ENCODE results near the gene COPS9. TPM values are rescaled to one million over a fixed set of nuclear protein-coding genes. Genes with fewer than 3 reads are reported as not detected.

COPS9 gene
- polyA plus RNA-seq, 3 donors from 2014 or later, result 294 to 465 (median 356) TPM

GRCh38 chr2:240170354-240170735 lies 34.2 kb upstream of the COPS9 start:
- no peaks in the 10 kb centered on the region for H3K4me1 Mint-ChIP-seq
- H3K9me3 Mint-ChIP-seq, result peaks cover 0 to 1% (median 0%) of the 10 kb centered on the region in 6 donors
- no peaks in the 10 kb centered on the region for H3K36me3 Mint-ChIP-seq
- no peak for DNase-seq
- peaks cover 0 to 4% (median 2%) of the 10 kb centered on the region in 3 donors for H3K27me3 Mint-ChIP-seq (ENCODE audit: low read depth in 3 of 3)
- H3K27ac Mint-ChIP-seq, result no peak overlapping the region
- H3K4me3 Mint-ChIP-seq, result no peak overlapping the region

GRCh38 chr2:240169486-240170353 lies 33.6 kb upstream of the COPS9 start:
- Mint-ChIP-seq H3K4me1 (no peaks in the 10 kb centered on the region), H3K27ac (no peak overlapping the region), H3K4me3 (no peak overlapping the region), H3K36me3 (no peaks in the 10 kb centered on the region), H3K9me3 (peaks cover 0 to 1% (median 0%) of the 10 kb centered on the region in 6 donors), H3K27me3 (ENCODE audit: low read depth in 3 of 3) (peaks cover 0 to 4% (median 2%) of the 10 kb centered on the region in 3 donors)
- DNase-seq, result no peak

DNA sequence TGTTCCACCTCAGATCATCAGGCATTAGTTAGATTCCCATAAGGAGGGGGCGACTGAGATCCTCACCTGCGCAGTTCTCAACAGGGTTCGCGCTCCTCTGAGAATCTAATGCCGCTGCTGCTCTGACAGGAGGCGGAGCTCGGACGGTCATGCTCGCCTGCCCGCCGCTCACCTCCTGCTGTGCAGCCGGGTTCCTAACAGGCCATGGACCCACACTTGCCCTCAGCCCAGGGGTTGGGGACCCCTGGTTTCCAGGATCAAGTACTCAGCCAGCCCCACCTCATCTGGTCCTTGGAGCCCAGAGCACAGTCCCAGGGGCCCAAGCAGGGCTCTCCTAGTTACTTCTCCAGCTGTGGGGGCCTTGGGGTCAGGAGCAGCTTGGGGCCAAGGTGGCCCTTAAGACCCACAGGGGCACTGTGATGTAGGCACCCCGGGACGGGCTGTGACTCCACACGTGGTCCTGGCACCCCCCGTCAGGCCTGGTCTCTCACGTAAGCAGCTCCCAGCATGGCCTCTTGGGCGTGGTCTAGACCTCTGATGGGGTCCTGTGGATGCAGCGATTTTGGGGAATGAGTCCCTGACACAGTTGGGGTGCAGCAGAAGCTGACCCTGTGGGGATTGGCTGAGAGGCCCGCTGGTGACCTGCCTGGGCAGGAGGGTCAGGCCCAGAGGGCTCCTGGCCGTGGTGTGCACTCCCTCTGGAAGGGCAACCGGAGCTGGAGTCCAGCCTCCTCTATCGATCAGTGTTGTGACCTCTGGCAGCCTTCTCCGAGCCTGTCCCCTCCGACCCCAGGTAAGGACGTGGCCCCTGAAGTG lies 32.6 kb upstream of the COPS9 start:
- H3K27ac Mint-ChIP-seq, result no peak overlapping the region

GRCh38 chr2:240168041-240168440 lies 31.9 kb upstream of the COPS9 start:
- no peaks in the 10 kb centered on the region for H3K4me1 Mint-ChIP-seq
- H3K27me3 Mint-ChIP-seq (ENCODE audit: low read depth in 3 of 3), result peaks cover 2 to 6% (median 3%) of the 10 kb centered on the region in 3 donors
- H3K9me3 Mint-ChIP-seq, result no peaks in the 10 kb centered on the region
- no peak overlapping the region for H3K4me3 Mint-ChIP-seq
- DNase-seq, result no peak
- no peak overlapping the region for H3K27ac Mint-ChIP-seq
- H3K36me3 Mint-ChIP-seq, result no peaks in the 10 kb centered on the region

More for the DNA sequence above, 32.6 kb upstream of the COPS9 start:
- no peaks in the 10 kb centered on the region for H3K36me3 Mint-ChIP-seq
- no peaks in the 10 kb centered on the region for H3K9me3 Mint-ChIP-seq
- H3K4me3 Mint-ChIP-seq, result no peak overlapping the region
- DNase-seq, result no peak
- H3K4me1 Mint-ChIP-seq, result no peaks in the 10 kb centered on the region
- peaks cover 2 to 6% (median 3%) of the 10 kb centered on the region in 3 donors for H3K27me3 Mint-ChIP-seq (ENCODE audit: low read depth in 3 of 3)

DNA sequence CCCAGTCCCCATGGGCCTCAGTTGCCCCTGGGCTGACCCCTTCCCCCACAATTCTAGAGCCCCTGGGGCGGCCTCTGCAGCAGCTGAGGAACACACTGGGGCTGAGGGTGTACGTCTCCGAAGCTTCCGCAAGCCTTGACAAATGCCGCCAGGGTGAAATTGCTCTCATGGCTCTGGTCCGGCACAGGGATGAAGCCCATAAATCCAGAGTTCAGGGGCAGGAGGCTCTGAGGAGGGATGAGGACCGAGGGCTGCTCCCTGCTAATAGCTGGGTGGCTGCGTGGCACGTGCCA lies 31.4 kb upstream of the COPS9 start:
- no peaks in the 10 kb centered on the region for H3K4me1 Mint-ChIP-seq
- no peak for DNase-seq
- no peak overlapping the region for H3K27ac Mint-ChIP-seq
- no peaks in the 10 kb centered on the region for H3K9me3 Mint-ChIP-seq
- H3K4me3 Mint-ChIP-seq, result no peak overlapping the region
- H3K27me3 Mint-ChIP-seq (ENCODE audit: low read depth in 3 of 3), result peaks cover 2 to 4% (median 3%) of the 10 kb centered on the region in 3 donors
- H3K36me3 Mint-ChIP-seq, result no peaks in the 10 kb centered on the region

GRCh38 chr2:240166761-240167587 lies 30.9 kb upstream of the COPS9 start:
- H3K4me1 Mint-ChIP-seq, result no peaks in the 10 kb centered on the region
- no peak overlapping the region for H3K27ac Mint-ChIP-seq
- H3K36me3 Mint-ChIP-seq, result no peaks in the 10 kb centered on the region
- DNase-seq, result no peak
- H3K4me3 Mint-ChIP-seq, result no peak overlapping the region
- H3K27me3 Mint-ChIP-seq (ENCODE audit: low read depth in 3 of 3), result peaks cover 2 to 6% (median 4%) of the 10 kb centered on the region in 3 donors
- H3K9me3 Mint-ChIP-seq, result no peaks in the 10 kb centered on the region

- H3K4me1 Mint-ChIP-seq, result no peaks in the 10 kb centered on the region
- no peak for DNase-seq
- H3K27ac Mint-ChIP-seq, result no peak overlapping the region
- no peaks in the 10 kb centered on the region for H3K36me3 Mint-ChIP-seq
- H3K4me3 Mint-ChIP-seq, result no peak overlapping the region
- H3K9me3 Mint-ChIP-seq, result no peaks in the 10 kb centered on the region
- H3K27me3 Mint-ChIP-seq (ENCODE audit: low read depth in 3 of 3), result peaks cover 2 to 4% (median 2%) of the 10 kb centered on the region in 3 donors
These were observed 30.1 kb upstream of the COPS9 start for GRCh38 chr2:240166191-240166590.

GRCh38 chr2:240165661-240166060 lies 29.6 kb upstream of the COPS9 start:
- H3K4me3 Mint-ChIP-seq, result no peak overlapping the region
- DNase-seq, result no peak
- no peaks in the 10 kb centered on the region for H3K36me3 Mint-ChIP-seq
- H3K4me1 Mint-ChIP-seq, result no peaks in the 10 kb centered on the region
- H3K27me3 Mint-ChIP-seq (ENCODE audit: low read depth in 3 of 3), result peaks cover 2 to 4% (median 2%) of the 10 kb centered on the region in 3 donors
- no peak overlapping the region for H3K27ac Mint-ChIP-seq
- no peaks in the 10 kb centered on the region for H3K9me3 Mint-ChIP-seq

GRCh38 chr2:240165034-240165433 lies 28.9 kb upstream of the COPS9 start:
- H3K27ac Mint-ChIP-seq, result no peak overlapping the region
- no peak for DNase-seq
- H3K27me3 Mint-ChIP-seq (ENCODE audit: low read depth in 3 of 3), result peaks cover 2 to 4% (median 2%) of the 10 kb centered on the region in 3 donors
- H3K4me1 Mint-ChIP-seq, result no peaks in the 10 kb centered on the region
- H3K4me3 Mint-ChIP-seq, result no peak overlapping the region
- H3K9me3 Mint-ChIP-seq, result no peaks in the 10 kb centered on the region
- H3K36me3 Mint-ChIP-seq, result no peaks in the 10 kb centered on the region

- Mint-ChIP-seq H3K36me3 (no peaks in the 10 kb centered on the region), H3K27me3 (ENCODE audit: low read depth in 3 of 3) (peaks cover 2 to 7% (median 2%) of the 10 kb centered on the region in 3 donors), H3K27ac (no peak overlapping the region), H3K9me3 (no peaks in the 10 kb centered on the region), H3K4me1 (no peaks in the 10 kb centered on the region), H3K4me3 (no peak overlapping the region)
- DNase-seq, result no peak
These were observed 28.5 kb upstream of the COPS9 start for GRCh38 chr2:240164586-240164985.

GRCh38 chr2:240163844-240164574 lies 27.9 kb upstream of the COPS9 start:
- no peak for DNase-seq
- H3K27ac Mint-ChIP-seq, result no peak overlapping the region
- H3K36me3 Mint-ChIP-seq, result no peaks in the 10 kb centered on the region
- peaks cover 2 to 7% (median 2%) of the 10 kb centered on the region in 3 donors for H3K27me3 Mint-ChIP-seq (ENCODE audit: low read depth in 3 of 3)
- no peak overlapping the region for H3K4me3 Mint-ChIP-seq
- no peaks in the 10 kb centered on the region for H3K4me1 Mint-ChIP-seq
- no peaks in the 10 kb centered on the region for H3K9me3 Mint-ChIP-seq

DNA sequence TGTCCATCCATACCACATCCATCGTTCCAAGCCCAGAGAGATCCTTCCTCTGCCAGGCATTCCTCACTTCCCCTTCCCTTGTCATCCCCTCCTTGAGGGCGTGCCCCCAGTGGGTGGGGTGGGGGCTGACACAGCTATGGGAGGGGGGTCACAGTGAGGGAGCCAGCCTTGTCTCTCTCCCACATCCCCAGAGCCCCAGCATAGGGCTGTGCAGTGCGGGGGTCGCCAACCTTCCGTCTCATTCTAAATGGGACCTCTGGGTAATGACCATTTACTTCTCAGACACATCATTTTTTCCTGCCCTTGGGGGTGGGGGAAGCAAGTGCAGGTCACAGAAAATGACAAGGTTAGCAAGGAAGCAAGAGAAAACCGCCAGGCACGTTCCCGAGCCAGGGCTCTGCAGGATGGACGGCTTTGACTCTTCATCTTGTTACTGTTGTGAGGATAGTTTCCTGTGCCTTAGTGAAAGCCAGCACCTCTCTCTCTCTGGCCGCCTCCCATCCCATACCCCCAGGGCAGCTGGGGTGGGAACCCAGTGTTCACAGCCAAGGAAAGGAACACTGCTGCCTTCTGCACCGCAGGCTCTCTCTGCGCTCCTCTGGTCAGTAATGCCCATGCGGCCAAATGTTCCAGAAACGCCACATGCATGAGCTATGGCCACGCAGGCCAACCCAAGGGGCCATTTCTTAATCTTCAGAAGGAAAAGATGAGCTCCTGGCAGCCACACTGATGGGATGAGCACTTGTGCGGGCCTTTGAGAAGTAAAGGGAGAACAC lies 27.0 kb upstream of the COPS9 start:
- H3K9me3 Mint-ChIP-seq, result no peaks in the 10 kb centered on the region
- no peak for DNase-seq
- no peak overlapping the region for H3K4me3 Mint-ChIP-seq
- no peaks in the 10 kb centered on the region for H3K4me1 Mint-ChIP-seq
- peaks cover 2 to 7% (median 2%) of the 10 kb centered on the region in 3 donors for H3K27me3 Mint-ChIP-seq (ENCODE audit: low read depth in 3 of 3)
- no peaks in the 10 kb centered on the region for H3K36me3 Mint-ChIP-seq
- H3K27ac Mint-ChIP-seq, result no peak overlapping the region

GRCh38 chr2:240162531-240162930 lies 26.4 kb upstream of the COPS9 start:
- peaks cover 2 to 7% (median 2%) of the 10 kb centered on the region in 3 donors for H3K27me3 Mint-ChIP-seq (ENCODE audit: low read depth in 3 of 3)

More at GRCh38 chr2:240162531-240162930, 26.4 kb upstream of the COPS9 start:
- no peaks in the 10 kb centered on the region for H3K4me1 Mint-ChIP-seq
- no peaks in the 10 kb centered on the region for H3K9me3 Mint-ChIP-seq
- H3K27ac Mint-ChIP-seq, result no peak overlapping the region
- DNase-seq, result no peak
- no peak overlapping the region for H3K4me3 Mint-ChIP-seq
- no peaks in the 10 kb centered on the region for H3K36me3 Mint-ChIP-seq
